NCI-H1417 treated with DMSO at 0.1 percent for 48 hours (cell line): ENCODE data around the gene RFC2.

ENCODE experiments used
- DNase-seq: peaks from one replicate; lab custom pipeline; 2025; lab: John Stamatoyannopoulos, UW

Gene RFC2

DNA sequence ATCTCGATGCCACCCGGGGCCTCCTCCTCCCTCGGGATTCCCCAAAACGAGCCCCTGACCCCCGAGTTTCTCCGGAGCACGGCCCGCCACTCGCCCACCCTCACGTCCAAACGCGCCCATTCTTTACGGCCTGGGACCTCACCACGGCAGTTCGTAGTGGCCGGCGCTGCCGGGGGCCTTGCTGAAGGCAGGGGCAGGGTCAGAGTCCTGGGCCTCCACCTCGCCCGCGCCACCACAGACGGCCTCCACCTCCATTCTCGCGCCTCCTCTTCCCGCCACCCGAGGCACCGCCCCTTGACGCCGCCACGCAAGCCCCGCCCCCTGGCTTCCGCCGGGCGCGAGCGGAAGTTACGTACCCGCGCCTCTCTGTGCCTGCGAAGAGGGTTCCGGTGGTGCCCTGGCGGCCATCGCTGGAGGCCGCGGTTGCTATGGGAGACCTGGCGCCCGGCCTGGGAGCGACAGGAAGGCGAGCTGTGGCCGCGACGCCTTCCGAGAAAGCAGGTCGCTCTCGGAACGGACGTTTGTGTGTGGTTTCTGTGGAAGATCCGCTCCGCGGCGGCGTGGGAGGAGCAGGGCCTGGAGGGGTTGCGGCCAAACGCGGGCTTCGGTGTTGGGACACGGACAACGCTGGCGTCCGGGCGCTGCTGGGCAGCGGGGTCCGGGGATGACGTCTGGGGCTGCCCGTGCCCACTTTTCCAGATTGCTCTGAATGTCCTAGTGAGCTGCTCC, at the start of gene RFC2:
RFC2 (minus strand) TSS at position 271 of the 729 bp plus-strand sequence; CDS start at position 255, 16 bp downstream.
- peak; percentile 81 for DNase-seq

- DNase-seq, result no peak
Observed at GRCh38 chr7:74302745-74303221, 48.6 kb upstream of the RFC2 start.

DNA sequence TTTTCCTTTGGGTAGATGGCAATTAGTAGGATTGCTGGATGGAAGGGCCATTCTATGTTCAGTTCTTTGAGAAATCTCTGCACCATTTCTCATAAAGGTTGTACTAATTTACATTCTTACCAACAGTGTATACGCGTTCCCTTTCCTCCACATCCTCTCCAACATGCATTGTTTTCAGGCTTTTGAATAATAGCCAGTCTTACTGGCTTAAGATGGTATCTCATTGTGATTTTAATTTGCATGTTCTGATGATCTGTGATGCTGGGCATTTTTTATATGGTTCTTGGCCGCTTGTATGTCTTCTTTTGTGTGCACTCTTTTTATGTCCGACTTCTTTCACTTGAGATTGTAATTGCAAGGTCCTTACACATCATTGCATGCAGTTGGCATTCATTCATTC, 46.7 kb upstream of the RFC2 start:
- no peak for DNase-seq

- no peak for DNase-seq
Observed at GRCh38 chr7:74299401-74299800, 45.2 kb upstream of the RFC2 start.

- no peak for DNase-seq
Observed at GRCh38 chr7:74297516-74298233, 43.5 kb upstream of the RFC2 start.

GRCh38 chr7:74294191-74294998, 40.2 kb upstream of the RFC2 start:
- no peak for DNase-seq

DNA sequence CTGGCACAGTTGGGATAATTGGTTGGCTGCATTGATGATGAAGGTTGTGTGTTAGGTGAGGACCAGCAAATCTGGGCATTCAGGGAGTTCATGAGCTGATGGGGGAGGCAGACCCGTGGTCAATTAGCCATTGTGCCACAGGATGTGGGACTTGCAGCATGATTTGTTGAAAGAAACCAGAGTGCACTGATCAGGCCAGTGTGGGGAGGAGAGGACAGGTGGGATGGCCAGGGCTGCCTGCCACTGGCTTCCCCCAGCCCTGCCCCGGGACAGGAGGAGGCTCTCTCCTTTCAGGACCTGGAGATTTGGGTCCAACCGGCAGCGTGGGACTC, 39.3 kb upstream of the RFC2 start:
- DNase-seq, result no peak

DNA sequence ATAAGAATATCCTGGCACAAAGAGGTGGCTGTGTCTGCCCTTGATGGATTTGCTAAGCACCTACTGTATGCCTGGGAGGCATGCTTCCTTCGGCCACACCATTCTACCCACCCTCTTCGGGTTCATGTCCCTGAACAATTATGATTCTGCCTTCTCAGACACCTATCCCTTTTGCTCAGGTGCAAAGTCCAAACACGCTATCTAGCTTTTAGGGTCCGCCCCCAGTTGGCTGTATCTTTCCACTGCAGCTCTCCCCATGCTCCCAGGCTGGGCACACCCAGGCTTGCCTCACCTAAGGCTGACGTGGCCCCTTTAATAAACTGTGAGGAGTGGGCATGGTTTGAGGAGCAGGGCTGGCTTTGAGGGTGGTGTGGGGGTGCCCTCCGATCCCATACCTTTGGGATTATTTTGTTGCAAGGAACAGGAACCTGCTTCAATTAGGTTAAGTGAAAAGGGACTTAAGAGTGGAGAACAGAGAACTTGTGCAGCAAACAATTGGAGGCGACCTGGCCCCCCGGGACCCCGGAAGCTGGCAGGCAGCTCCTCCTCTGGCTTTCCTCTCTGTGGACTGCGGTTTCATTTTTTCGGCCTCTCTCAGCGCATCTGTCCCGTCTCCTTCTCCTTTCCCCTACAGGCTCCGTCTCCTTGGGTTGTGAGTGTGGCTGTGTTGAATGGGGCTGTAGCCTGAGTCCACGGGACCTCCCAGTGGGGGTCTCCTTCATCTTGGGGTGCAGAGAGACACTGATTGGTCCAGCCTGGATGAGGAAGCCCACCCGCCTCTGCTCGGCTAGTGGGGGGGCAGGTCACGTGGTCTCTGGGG, 38.8 kb upstream of the RFC2 start:
- DNase-seq, result no peak

GRCh38 chr7:74291535-74291934, 37.3 kb upstream of the RFC2 start:
- no peak for DNase-seq

GRCh38 chr7:74290981-74291441, 36.8 kb upstream of the RFC2 start:
- DNase-seq, result no peak

DNA sequence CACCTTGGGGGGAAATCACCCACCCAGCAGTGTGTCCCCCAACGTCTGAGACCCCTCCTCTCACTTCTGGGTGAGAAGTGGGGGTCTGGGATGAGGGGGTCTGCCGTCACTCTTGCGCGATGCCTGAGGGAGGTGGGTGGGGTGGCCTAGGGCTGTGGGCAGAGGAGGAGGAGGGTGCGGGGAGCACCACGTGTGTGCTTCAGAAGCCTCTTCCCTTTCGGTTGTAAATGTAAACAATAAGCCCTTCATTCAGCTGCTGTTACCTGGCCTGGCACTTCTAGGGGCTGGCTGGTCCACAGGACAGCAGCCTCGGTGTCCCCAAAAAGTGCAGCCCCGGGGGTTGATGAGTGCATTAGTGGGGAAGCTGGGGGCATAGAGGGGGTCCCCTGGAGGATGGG, 36.4 kb upstream of the RFC2 start:
- no peak for DNase-seq

- no peak for DNase-seq
Observed at GRCh38 chr7:74289659-74290552, 35.7 kb upstream of the RFC2 start.

DNA sequence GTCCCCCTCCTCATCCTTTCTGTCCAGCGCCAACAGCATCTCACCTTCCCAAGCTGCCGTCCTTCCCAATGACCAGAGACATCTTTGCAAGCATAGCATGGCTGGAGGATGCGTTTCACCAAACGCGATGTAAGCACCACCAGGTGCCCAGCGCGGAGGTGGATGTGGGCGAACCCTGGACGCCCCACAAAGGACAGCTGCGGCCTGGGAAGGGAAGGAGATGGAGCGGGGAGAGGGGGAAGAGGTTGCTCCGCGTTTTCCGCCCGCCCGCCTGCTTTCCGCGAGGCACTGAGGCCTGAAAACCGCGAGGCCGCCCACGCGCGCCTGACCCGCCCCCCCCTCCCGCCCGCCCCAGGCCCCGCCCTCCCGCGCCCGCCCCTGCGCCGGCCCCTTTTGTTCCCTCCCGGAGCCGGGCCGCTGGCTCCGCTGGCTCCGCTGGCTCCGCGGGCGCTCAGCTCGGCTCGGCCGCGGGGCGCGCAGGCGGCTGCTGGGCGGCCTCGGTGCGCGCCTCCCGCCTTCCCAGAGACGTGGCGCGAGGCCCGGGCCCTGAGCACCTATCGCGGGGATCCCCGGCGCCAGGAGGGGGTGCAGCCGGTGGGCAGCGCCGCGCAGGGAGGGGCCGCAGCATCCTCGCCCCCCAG, 34.9 kb upstream of the RFC2 start, which contains the start of gene CLIP2:
CLIP2 (plus strand) TSS at position 390 of the 641 bp plus-strand sequence. CDS start 28,140 bp downstream, outside the sequence.
- no peak for DNase-seq

- no peak for DNase-seq
Observed at GRCh38 chr7:74288034-74288881, 34.1 kb upstream of the RFC2 start.

GRCh38 chr7:74287303-74288033, 33.3 kb upstream of the RFC2 start:
- no peak for DNase-seq

DNA sequence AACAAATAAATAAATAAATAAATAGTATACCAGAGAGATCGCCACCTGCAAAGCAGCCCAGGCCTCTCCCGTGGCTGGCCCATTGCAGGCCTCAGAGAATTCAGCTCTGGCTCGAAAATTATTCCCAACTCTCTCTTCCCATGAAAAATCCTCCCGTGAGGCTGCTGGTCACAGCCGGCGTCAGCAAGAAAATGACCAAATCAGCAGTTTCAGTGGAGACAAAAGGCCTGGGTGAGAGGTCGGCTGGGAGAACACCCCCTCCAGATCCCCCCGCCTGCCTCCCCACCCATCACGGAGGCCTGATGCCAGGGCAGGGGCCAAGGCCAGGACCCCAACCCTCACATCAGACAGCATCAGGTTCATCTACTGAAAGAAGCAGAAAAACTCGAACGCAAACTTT, 31.9 kb upstream of the RFC2 start:
- no peak for DNase-seq

GRCh38 chr7:74284781-74285259, 30.6 kb upstream of the RFC2 start:
- DNase-seq, result no peak

- no peak for DNase-seq
Observed at GRCh38 chr7:74283858-74284447, 29.8 kb upstream of the RFC2 start.
